Measurements from ENCODE around the gene OSBPL7. TPM values are rescaled to one million over a fixed set of nuclear protein-coding genes. Genes with fewer than 3 reads are reported as not detected.

The OSBPL7 gene
- total RNA-seq, 1 donor from 2014 or later, result 25.1 TPM

DNA sequence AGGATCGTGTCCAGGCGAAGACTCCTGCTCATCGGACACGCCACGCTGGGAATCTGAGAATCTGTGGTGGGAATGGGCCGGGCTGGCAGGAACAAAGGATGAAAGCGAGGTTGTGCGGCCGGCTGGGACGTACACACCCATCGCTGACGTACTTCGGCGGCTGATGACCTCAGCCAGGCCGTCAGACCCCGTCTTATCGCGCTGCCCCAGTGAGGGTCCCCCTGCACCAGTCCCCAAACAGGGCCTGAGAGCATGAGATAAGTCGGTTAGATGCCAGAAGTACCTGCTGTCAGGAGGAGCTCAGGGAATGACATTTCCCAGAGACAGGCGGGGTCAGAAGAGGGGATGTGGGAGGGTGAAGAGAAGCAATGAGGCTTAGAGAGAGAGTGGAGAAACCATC is 45.3 kb upstream of the OSBPL7 start:
- no peak overlapping the region for H3K4me3 Mint-ChIP-seq
- peaks cover 3% of the 10 kb centered on the region for H3K9me3 Mint-ChIP-seq
- peaks cover 45% of the 10 kb centered on the region for H3K4me1 Mint-ChIP-seq
- peaks cover 28% of the 10 kb centered on the region for H3K27me3 Mint-ChIP-seq (ENCODE audit: low read depth)
- no peaks in the 10 kb centered on the region for H3K36me3 Mint-ChIP-seq
- TF ChIP-seq, protein P1, sequence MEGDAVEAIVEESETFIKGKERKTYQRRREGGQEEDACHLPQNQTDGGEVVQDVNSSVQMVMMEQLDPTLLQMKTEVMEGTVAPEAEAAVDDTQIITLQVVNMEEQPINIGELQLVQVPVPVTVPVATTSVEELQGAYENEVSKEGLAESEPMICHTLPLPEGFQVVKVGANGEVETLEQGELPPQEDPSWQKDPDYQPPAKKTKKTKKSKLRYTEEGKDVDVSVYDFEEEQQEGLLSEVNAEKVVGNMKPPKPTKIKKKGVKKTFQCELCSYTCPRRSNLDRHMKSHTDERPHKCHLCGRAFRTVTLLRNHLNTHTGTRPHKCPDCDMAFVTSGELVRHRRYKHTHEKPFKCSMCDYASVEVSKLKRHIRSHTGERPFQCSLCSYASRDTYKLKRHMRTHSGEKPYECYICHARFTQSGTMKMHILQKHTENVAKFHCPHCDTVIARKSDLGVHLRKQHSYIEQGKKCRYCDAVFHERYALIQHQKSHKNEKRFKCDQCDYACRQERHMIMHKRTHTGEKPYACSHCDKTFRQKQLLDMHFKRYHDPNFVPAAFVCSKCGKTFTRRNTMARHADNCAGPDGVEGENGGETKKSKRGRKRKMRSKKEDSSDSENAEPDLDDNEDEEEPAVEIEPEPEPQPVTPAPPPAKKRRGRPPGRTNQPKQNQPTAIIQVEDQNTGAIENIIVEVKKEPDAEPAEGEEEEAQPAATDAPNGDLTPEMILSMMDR (IDR thresholded peaks at IDR 0.05; ENCODE audit: unreplicated experiment), result no peak
- no peak for DNase-seq (ENCODE audit: low spot score in 2 of 2, unreplicated experiment in 2 of 2)
- no peak overlapping the region for H3K27ac Mint-ChIP-seq

DNA sequence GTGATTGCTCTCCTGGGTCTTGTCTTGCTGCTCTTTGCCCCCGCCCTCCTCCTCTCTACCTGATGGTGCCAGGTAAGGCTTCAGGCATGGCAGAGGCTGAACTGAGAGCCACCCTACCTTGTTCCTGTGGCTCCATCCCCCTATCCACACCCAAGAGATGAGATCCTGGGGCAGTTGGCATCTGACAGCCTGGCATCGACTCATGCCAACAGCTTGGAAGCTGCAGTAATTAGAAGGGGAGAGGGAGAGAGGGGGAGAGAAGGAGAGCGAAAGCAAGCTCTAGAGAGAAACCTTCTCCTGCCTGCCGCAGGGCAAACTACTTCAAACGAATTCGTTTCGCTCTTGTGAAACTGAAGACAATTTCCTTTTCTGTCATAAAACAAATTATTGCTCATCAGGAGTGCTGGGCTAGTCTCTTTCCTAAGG is 43.2 kb upstream of the OSBPL7 start:
- peaks cover 34% of the 10 kb centered on the region for H3K4me1 Mint-ChIP-seq
- H3K27ac Mint-ChIP-seq, result peak overlapping the region; percentile 74
- peaks cover 3% of the 10 kb centered on the region for H3K9me3 Mint-ChIP-seq
- H3K27me3 Mint-ChIP-seq (ENCODE audit: low read depth), result peaks cover 28% of the 10 kb centered on the region
- H3K36me3 Mint-ChIP-seq, result no peaks in the 10 kb centered on the region
- TF ChIP-seq, protein P1 (IDR thresholded peaks at IDR 0.05; ENCODE audit: unreplicated experiment), result no peak
- H3K4me3 Mint-ChIP-seq, result peak overlapping the region; percentile 31
- DNase-seq (ENCODE audit: low spot score in 2 of 2, unreplicated experiment in 2 of 2), result no peak

DNA sequence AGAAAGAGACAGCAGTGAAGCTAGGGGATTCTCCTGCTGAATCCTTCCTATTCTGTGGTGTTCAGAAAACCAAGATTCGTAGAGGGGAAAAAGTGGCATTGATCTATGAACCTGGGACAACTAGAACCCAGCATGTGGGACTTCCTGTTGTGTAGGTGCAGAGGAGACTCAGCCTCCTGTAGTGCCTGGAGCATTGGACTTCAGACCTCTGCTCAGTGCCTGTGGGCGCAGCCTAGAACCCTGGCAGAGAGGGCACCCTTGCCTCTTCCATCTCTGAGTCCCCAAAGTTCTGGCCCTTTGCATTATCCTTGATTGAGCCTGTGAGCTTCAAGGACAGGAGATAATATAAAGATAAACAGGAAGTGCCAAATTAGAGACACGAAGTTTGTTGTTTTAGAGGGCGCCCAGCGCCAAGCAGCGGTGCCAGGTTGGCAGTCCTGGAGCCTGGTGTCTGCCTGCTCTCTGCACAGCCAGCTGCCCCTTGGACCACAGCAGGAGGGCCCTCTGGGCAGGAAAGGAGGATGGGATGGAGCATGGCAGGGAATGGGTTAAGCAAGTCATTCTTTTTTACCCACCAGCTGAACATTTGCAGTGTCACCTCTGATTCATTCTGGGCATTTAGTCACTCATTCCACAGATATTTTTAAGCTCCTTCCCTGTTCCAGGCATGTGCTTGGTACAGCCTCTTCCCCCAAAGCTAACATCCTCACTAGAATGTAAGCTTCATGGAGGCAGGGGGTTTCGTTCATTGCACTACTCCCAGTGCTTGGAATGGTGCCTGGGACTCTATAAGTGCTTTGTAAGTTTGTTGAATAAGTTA is 41.2 kb upstream of the OSBPL7 start:
- Mint-ChIP-seq H3K4me3 (no peak overlapping the region), H3K4me1 (peaks cover 35% of the 10 kb centered on the region), H3K27me3 (ENCODE audit: low read depth) (peaks cover 37% of the 10 kb centered on the region), H3K36me3 (no peaks in the 10 kb centered on the region), H3K27ac (peak overlapping the region; percentile 54), H3K9me3 (peaks cover 3% of the 10 kb centered on the region)
- TF ChIP-seq, protein P1 (IDR thresholded peaks at IDR 0.05; ENCODE audit: unreplicated experiment), result no peak
- DNase-seq (ENCODE audit: low spot score in 2 of 2, unreplicated experiment in 2 of 2), result no peak

DNA sequence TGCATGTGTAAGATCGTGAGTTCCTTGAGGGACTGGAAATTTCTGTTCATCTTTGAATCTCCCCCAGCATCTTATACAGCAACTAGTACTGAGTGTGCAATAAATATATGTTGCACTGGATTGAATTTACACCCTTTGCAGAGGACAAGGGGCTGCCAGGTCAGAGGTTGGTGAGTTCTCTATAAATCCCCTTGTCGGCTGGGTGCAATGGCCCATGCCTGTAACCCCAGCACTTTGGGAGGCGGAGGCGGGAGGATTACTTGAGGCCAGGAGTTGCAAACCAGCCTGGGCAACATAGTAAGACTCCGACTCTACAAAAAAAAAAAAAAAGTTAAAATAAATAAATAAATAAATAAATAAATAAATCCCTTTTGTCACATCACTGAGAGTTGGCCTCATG is 38.8 kb upstream of the OSBPL7 start:
- H3K36me3 Mint-ChIP-seq, result no peaks in the 10 kb centered on the region
- no peak overlapping the region for H3K27ac Mint-ChIP-seq
- H3K4me3 Mint-ChIP-seq, result no peak overlapping the region
- peaks cover 26% of the 10 kb centered on the region for H3K4me1 Mint-ChIP-seq
- peaks cover 3% of the 10 kb centered on the region for H3K9me3 Mint-ChIP-seq
- no peak for DNase-seq (ENCODE audit: low spot score in 2 of 2, unreplicated experiment in 2 of 2)
- TF ChIP-seq, protein P1 (IDR thresholded peaks at IDR 0.05; ENCODE audit: unreplicated experiment), result no peak
- H3K27me3 Mint-ChIP-seq (ENCODE audit: low read depth), result peaks cover 39% of the 10 kb centered on the region

DNA sequence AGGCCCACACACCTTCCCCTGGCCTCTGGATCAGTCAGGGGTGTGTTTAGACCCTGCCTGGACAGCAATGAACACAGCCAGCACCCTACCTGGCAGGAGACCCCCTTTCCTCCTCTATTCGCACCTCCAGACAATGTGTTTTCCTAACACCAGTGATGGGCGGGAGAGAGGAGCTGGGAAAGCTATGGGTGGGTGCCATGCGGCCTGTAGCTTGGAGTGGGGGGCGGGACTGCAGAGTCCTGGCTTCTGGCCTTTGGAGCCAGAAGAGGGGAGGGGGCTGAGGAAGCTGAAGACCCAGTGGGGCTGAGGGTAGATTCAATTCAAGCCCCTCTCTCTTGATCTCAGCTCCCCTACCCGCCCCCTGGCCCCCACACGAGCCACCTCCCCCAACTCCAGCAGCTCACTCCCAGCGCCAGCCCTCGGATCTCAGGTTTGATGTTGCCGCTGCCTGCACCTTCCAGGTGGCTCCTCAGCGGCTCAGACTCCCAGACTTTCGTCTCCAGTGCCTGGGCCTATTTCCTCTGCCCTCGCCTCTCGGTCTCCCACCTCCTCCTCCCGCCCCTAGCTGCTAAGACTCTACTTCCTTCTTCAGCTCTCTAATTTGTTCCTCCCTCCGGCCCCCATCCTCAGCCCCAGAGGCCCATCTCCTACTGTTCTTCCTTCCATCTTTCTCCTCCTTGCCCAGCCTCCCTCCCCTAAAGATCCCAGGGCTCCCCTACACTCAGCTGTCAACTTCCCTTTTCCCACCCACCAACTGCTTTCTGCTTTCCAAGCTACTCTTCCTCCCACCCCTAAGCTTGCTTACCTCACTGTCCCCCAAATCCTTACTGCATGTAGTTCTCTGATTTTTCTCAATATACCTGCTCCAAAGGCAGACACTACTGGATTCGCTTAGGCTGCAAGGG is 36.2 kb upstream of the OSBPL7 start:
- Mint-ChIP-seq H3K27me3 (ENCODE audit: low read depth) (peaks cover 57% of the 10 kb centered on the region), H3K9me3 (no peaks in the 10 kb centered on the region), H3K4me3 (no peak overlapping the region), H3K36me3 (no peaks in the 10 kb centered on the region), H3K4me1 (peaks cover 31% of the 10 kb centered on the region), H3K27ac (peak overlapping the region; percentile 63)
- no peak for DNase-seq (ENCODE audit: low spot score in 2 of 2, unreplicated experiment in 2 of 2)
- TF ChIP-seq, protein P1 (IDR thresholded peaks at IDR 0.05; ENCODE audit: unreplicated experiment), result no peak
